Keratinocyte (primary cell): ENCODE results near the gene ROR1.

Experiments used
- CTCF ChIP-seq, 3 experiments: IDR thresholded peaks in 1 of 3; conservative IDR thresholded peaks in 1 of 3; optimal IDR thresholded peaks in 1 of 3; 2 replicates in 2 of 3; 3 replicates in 1 of 3; pipeline versions ENCODE3 to v1.5.1; 2011; ENCODE audit warnings: low read length in 3 of 3, mild to moderate bottlenecking in 3 of 3, moderate library complexity in 2 of 3, control low read depth in 1 of 3, inconsistent platforms in 1 of 3; ENCODE audit not compliant: insufficient read depth in 2 of 3; ENCODE audit errors: extremely low read depth in 1 of 3
- EZH2 ChIP-seq: IDR thresholded peaks from one replicate; pipeline ENCODE4 v1.6.1; 2012; ENCODE audit warnings: inconsistent platforms, mild to moderate bottlenecking, low read length, moderate library complexity

- TF ChIP-seq CTCF (optimal IDR thresholded peaks at IDR 0.05 in 1 of 3, IDR thresholded peaks at IDR 0.05 in 1 of 3, conservative IDR thresholded peaks at IDR 0.05 in 1 of 3; ENCODE audit: extremely low read depth in 1 of 3, insufficient read depth in 2 of 3, low read length in 3 of 3): no peak
- TF ChIP-seq EZH2: no peak
Measured at GRCh38 chr1:63818567-63819325, 44.9 kb downstream of the ROR1 start.
